ENCODE results near the gene ANKRD33B.

Gene ANKRD33B

DNA sequence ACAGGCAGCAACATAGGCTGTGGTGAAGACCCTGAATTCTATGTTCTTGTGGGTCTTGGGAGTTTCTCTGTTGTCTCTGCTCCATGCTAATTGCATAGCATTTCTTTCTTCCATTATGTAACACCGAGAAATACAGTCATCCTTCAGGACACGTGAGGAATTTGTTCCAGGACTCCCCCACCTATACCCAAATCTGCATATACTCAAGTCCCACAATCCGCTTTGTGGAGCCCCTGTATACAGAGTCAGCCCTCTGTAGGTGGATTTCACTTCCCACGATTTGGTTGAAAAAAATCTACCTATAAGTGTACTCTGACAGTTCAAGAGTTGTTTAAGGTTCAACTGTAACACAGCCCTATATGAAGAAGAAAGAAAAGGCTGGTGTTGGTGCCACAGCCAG is 22.1 kb downstream of the ANKRD33B start:
- H3K9me3 Mint-ChIP-seq (ENCODE audit: low read depth): peaks cover 11% of the 10 kb centered on the region
- H3K36me3 Mint-ChIP-seq: peaks cover 11% of the 10 kb centered on the region
- H3K27ac Mint-ChIP-seq: no peak overlapping the region
- no peak overlapping the region for H3K4me3 Mint-ChIP-seq
- H3K4me1 Mint-ChIP-seq (ENCODE audit: low read depth): peaks cover 16% of the 10 kb centered on the region
- peaks cover 8% of the 10 kb centered on the region for H3K27me3 Mint-ChIP-seq

DNA sequence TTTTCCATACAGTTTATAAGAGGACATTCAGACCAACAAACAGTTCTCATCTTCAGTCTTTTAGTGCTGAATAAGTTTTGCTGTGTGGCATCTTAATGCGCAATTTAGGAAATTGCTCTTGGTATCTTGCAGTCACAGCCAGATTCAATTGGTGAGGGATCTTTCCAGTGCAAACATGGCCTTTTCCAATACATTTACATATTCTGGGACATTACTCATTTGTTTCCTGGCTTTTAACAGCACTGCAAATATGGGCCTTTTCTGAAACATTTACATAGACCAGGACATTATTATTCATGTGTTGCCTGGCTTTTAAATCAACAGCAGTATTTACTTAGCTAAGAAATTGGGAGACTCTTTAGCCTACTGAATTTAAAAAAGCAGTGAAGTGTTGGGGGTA is 22.7 kb downstream of the ANKRD33B start:
- peaks cover 11% of the 10 kb centered on the region for H3K36me3 Mint-ChIP-seq
- peaks cover 11% of the 10 kb centered on the region for H3K9me3 Mint-ChIP-seq (ENCODE audit: low read depth)
- H3K27ac Mint-ChIP-seq: no peak overlapping the region
- H3K27me3 Mint-ChIP-seq: peaks cover 8% of the 10 kb centered on the region
- peaks cover 12% of the 10 kb centered on the region for H3K4me1 Mint-ChIP-seq (ENCODE audit: low read depth)
- no peak overlapping the region for H3K4me3 Mint-ChIP-seq

DNA sequence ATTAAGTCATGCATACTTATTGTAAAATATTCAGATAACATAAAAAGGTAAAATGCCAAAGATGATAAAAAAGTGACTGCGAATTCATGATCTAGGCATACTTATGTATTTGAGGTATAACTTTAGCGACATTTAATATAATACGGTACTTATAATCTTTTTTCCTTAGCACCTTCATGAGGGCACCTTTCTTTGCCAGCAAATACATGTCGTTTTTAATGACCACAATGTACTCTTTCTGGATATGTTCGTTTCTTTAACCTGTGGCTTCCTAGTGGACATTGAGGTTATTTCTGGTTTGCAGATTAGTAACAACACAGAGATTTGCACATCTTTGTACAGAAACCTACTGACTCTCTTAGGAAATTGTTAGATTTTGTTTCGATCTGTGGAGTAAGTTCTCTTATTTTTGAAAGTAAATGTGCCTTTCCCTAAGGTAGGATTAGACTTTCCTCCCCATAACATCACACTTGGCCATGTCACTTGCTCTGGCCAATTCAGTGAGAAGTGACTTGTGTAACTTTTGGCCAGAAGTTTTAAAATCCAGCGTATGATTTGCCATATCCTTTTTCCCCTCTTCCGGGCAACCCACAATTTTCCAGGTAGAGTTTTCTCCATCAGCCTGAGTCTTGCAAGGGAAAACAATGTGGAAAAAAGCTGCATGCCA is 24.4 kb downstream of the ANKRD33B start:
- H3K4me3 Mint-ChIP-seq: no peak overlapping the region
- no peak overlapping the region for H3K27ac Mint-ChIP-seq
- peaks cover 8% of the 10 kb centered on the region for H3K27me3 Mint-ChIP-seq
- peaks cover 14% of the 10 kb centered on the region for H3K4me1 Mint-ChIP-seq (ENCODE audit: low read depth)
- peaks cover 11% of the 10 kb centered on the region for H3K9me3 Mint-ChIP-seq (ENCODE audit: low read depth)
- H3K36me3 Mint-ChIP-seq: peaks cover 10% of the 10 kb centered on the region

DNA sequence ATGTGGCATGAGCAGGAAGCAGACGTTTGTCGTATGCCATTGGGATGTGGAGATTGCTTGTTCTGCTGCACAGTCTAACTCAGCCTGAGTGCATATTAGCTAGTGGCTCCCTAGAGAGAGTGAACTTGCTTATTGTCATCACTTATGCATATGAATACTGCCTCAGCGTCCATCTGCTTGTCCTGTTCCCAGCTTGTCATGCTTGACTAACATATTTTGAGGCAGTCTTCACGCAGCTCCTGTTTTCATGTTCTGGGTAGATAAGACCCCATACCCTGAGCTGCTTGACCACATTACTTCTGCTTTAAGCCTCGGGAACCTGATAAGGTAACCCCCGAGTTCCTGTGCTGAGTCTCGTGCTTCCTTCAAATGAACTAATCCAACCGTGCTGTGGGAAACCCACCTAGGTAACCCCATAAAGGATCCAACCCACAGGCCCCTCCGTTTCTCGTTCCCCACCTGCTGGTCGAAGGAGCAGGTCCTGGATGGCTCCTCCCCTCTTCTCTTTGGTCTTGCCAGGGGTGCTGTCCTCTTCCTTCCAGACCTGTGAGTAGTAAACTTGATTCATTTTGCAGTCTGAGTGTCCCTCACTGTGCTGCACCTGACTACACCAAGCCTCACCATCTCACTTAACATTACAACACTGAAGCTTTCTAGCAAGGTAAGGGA is 25.0 kb downstream of the ANKRD33B start:
- H3K36me3 Mint-ChIP-seq: peaks cover 7% of the 10 kb centered on the region
- no peak overlapping the region for H3K27ac Mint-ChIP-seq
- peaks cover 10% of the 10 kb centered on the region for H3K4me1 Mint-ChIP-seq (ENCODE audit: low read depth)

DNA sequence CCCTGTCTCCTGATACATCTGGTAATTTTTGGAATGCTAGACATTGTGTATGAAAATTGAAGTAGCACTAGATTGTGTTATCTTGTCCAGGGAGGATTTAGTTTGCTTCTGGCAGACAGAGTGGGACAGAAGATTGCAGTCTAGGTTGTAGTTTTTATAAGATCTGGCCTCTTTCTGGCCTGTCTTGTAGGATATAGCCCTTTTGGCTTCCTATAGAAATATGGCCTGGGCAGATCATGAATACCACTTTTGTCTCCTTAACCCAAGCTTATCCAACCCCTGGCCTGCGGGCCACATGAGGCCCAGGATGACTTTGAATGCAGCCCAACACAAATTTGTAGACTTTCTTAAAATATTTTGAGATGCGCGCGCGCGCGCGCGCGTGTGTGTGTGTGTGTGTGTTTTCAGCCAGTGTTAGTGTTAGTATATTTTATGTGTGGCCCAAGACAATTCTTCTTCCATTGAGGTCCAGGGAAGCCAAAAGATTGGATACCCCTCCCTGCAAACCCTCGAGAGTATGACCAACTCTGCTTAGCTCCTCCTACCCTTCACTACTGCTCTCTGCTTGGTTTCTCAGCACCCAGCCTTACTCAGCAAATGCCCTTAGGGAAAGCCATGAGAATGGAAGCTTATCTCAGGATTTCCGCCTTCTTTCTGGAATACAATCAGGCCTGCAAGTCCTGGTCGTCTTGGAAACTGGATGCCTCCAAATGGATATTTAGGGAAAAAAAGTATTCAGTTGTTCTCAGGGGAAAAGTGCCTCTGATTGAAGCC is 26.5 kb downstream of the ANKRD33B start:
- H3K27ac Mint-ChIP-seq: no peak overlapping the region
- no peak overlapping the region for H3K4me3 Mint-ChIP-seq
- peaks cover 10% of the 10 kb centered on the region for H3K36me3 Mint-ChIP-seq
- peaks cover 12% of the 10 kb centered on the region for H3K4me1 Mint-ChIP-seq (ENCODE audit: low read depth)
- H3K27me3 Mint-ChIP-seq: peaks cover 3% of the 10 kb centered on the region
- H3K9me3 Mint-ChIP-seq (ENCODE audit: low read depth): peaks cover 11% of the 10 kb centered on the region

More for the DNA sequence above, 25.0 kb downstream of the ANKRD33B start:
- Mint-ChIP-seq H3K4me3 (no peak overlapping the region), H3K27me3 (peaks cover 8% of the 10 kb centered on the region), H3K9me3 (ENCODE audit: low read depth) (peaks cover 11% of the 10 kb centered on the region)

DNA sequence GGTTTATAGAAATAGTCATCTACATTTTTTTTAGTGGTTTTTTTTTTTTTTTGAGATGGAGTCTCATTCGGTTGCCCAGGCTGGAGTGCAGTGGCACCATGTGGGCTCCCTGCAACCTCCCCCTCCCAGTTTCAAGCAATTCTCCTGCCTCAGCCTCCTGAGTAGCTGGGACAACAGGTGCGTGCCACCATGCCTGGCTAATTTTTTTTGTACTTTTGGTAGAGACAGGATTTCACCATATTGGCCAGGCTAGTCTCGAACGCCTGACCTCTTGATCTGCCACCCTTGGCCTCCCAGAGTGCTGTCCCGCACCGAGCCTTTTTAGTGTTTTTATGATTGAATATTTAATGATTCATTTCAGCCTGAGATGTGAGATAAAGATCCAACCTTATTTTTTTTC is 27.3 kb downstream of the ANKRD33B start:
- Mint-ChIP-seq H3K36me3 (peaks cover 11% of the 10 kb centered on the region), H3K27me3 (peaks cover 3% of the 10 kb centered on the region), H3K4me3 (no peak overlapping the region), H3K4me1 (ENCODE audit: low read depth) (peaks cover 17% of the 10 kb centered on the region), H3K9me3 (ENCODE audit: low read depth) (peaks cover 12% of the 10 kb centered on the region), H3K27ac (no peak overlapping the region)

DNA sequence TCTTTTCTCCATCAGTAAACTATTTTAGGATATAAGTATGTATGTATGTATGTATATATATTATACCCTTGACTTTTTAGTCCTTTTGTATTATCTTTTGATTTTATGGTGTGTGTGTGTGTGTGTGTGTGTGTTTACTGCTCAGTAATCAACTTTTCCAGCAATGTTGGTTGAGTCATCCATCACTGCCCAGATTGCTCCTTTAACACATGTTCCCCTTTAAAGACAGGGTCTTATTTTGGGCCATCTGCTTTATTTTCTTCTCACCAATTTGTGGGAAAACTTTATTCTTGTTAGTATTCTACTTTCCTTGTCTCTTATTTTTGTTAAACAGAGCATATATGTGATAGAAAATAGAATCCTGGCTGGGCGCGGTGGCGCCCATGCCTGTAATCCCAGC is 28.1 kb downstream of the ANKRD33B start:
- peaks cover 23% of the 10 kb centered on the region for H3K4me1 Mint-ChIP-seq (ENCODE audit: low read depth)
- H3K27ac Mint-ChIP-seq: no peak overlapping the region
- H3K4me3 Mint-ChIP-seq: no peak overlapping the region
- H3K9me3 Mint-ChIP-seq (ENCODE audit: low read depth): peaks cover 15% of the 10 kb centered on the region
- peaks cover 16% of the 10 kb centered on the region for H3K36me3 Mint-ChIP-seq
- H3K27me3 Mint-ChIP-seq: peaks cover 3% of the 10 kb centered on the region

DNA sequence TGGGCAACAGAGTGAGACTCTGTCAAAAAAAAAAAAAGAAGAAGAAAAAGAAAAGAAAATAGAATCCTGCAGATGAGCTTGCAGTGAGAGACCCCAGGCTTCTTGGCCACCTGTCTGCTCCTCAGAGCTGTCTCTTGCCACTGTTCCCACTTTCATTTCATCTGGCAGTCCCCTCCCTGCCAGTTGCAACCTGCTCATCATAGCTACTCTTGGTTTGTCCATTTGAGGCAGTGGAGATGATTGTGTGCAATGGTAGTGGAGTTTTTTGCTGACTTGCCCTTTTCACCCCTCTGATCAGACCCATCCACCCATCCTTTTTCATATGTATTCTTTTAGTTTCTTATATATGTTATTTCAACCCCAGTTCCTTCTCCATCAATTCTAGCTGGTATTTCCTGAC is 28.7 kb downstream of the ANKRD33B start:
- Mint-ChIP-seq H3K27me3 (peaks cover 3% of the 10 kb centered on the region), H3K4me3 (no peak overlapping the region), H3K9me3 (ENCODE audit: low read depth) (peaks cover 15% of the 10 kb centered on the region), H3K4me1 (ENCODE audit: low read depth) (peaks cover 24% of the 10 kb centered on the region), H3K36me3 (peaks cover 20% of the 10 kb centered on the region), H3K27ac (no peak overlapping the region)

DNA sequence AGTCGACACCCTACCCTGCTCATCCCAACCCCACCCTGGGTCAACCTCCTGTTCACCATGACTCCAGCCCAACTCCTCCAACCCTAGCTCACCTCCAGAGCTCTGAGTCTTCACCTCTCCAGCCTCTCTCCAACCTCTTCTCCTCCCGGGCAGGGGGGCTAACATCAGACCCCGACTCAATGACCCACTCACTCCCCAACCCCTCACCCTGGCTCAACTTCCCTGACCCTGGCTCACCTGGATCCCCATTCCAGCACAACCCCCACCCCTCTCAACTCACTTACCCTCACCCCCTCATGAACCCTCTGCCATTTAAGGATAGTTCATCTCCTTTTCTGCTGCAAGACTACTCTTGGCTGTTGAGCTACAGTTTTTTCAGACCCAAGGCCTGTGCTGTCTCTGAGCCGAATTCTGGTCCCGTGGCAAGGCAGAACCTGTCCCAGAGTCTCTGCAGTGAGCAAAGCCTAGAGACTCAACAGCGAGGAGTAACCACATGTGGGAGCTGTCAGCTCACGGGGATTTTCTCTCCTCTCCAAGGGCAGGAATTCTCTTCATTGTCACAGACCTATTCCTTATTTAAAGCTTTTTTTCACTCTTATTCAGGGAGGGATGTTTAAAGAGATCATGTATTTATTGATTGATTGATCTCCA is 29.8 kb downstream of the ANKRD33B start:
- no peak overlapping the region for H3K27ac Mint-ChIP-seq

DNA sequence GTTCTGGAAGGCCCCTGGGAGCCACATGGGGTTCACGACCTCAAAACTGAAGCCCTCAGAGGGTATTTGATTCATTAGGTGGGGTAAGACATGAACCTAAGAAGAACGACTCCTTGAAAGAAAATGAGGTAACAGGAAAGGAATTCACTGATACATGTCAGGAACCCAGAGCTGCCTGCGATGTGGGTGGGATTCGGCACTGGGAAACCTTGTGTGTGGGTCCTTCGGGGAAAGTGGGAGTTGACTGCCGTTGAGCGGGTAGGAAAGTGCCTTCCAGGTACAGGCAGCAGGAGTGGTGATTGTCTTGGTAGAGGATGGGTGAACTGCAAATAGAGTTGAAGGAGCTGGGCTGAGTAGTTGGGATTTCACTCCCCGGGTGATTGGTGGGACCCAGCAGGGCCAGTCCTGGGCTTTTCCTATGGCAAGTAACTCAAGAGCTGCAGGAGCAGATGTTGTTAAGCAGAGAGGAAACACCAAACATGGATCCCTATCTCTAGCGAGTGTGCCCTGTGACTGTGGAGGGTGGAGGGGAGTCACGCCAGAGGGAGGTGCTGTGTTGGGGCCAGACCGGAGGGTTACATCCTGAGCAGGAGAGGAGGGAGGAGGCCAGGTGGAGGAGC is 30.8 kb downstream of the ANKRD33B start:
- Mint-ChIP-seq H3K36me3 (peaks cover 18% of the 10 kb centered on the region), H3K4me3 (no peak overlapping the region), H3K27ac (peak overlapping the region; percentile 22), H3K27me3 (no peaks in the 10 kb centered on the region), H3K9me3 (ENCODE audit: low read depth) (peaks cover 9% of the 10 kb centered on the region), H3K4me1 (ENCODE audit: low read depth) (peaks cover 23% of the 10 kb centered on the region)

More for the DNA sequence above, 29.8 kb downstream of the ANKRD33B start:
- Mint-ChIP-seq H3K27me3 (peaks cover 3% of the 10 kb centered on the region), H3K36me3 (peaks cover 22% of the 10 kb centered on the region), H3K4me1 (ENCODE audit: low read depth) (peaks cover 25% of the 10 kb centered on the region), H3K9me3 (ENCODE audit: low read depth) (peaks cover 15% of the 10 kb centered on the region), H3K4me3 (no peak overlapping the region)

DNA sequence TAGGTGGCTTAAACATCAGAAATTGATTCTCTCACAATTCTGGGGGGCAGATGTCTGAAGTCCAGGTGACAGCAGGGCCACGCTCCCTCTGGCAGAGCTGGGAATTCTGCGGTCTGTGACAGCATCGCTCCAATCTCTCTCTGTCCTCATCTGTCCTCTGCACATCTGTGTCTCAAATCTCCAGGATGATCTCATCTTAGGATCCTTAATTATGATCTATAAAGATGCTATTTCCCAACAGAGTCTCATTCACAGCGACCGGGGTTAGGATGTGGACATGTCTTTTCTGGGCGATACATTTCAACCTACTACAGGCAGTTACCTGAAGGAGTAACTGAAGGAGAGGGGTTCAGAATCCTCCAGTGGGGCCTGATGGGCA is 31.4 kb downstream of the ANKRD33B start:
- no peaks in the 10 kb centered on the region for H3K27me3 Mint-ChIP-seq
- peaks cover 19% of the 10 kb centered on the region for H3K36me3 Mint-ChIP-seq
- peaks cover 27% of the 10 kb centered on the region for H3K4me1 Mint-ChIP-seq (ENCODE audit: low read depth)
- H3K27ac Mint-ChIP-seq: no peak overlapping the region
- H3K4me3 Mint-ChIP-seq: no peak overlapping the region
- peaks cover 12% of the 10 kb centered on the region for H3K9me3 Mint-ChIP-seq (ENCODE audit: low read depth)

DNA sequence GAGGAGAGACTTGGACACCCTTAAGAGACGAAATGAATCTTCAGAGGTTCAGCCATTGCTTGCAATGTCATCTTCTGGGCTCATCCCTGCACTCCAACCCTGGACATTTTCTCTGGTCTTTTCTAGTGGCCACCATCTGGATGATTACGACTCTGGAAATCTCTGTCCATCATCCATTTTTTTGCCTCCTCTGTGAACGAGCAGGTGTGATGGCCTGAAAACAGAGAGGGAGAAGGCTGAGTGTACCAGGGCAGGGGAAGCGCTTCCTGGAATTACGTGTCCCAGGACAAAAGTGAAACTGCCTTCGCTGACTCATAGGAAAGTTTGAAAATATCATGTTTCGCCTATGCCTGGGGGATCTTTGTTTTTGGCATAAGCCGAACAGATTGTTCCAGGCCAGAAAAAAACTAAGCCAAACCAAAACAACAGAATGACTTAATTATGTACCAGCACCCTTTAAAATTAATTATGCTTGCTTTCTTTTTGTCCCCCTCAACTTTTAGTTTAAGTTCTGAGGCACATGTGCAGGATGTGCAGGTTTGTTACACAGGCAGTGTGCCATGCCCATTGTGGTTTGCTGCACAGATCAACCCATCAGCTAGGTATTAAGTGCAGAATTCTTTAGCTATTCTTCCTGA is 31.9 kb downstream of the ANKRD33B start:
- peaks cover 16% of the 10 kb centered on the region for H3K9me3 Mint-ChIP-seq (ENCODE audit: low read depth)
- H3K27me3 Mint-ChIP-seq: no peaks in the 10 kb centered on the region
- H3K27ac Mint-ChIP-seq: peak overlapping the region; percentile 75
- H3K36me3 Mint-ChIP-seq: peaks cover 22% of the 10 kb centered on the region
- peak overlapping the region; percentile 51 for H3K4me3 Mint-ChIP-seq
- H3K4me1 Mint-ChIP-seq (ENCODE audit: low read depth): peaks cover 31% of the 10 kb centered on the region

DNA sequence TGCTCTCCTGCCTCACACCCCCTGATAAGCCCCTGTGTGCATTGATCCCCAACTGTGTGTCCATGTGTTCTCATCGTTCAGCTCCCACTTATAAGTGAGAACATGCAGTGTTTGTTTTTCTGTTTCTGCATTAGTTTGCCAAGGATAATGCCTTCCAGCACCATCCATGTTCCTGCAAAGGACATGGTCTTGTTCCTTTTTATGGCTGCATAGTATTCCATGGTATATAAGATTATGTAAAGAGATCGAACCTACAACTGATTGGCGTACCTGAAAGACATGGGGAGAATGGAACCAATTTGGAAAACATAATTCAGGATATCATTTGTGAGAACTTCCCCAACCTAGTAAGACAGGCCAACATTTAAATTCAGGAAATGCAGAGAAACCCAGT is 32.4 kb downstream of the ANKRD33B start:
- Mint-ChIP-seq H3K4me3 (peak overlapping the region; percentile 51), H3K27ac (peak overlapping the region; percentile 75), H3K27me3 (no peaks in the 10 kb centered on the region), H3K36me3 (peaks cover 22% of the 10 kb centered on the region), H3K4me1 (ENCODE audit: low read depth) (peaks cover 36% of the 10 kb centered on the region), H3K9me3 (ENCODE audit: low read depth) (peaks cover 16% of the 10 kb centered on the region)

DNA sequence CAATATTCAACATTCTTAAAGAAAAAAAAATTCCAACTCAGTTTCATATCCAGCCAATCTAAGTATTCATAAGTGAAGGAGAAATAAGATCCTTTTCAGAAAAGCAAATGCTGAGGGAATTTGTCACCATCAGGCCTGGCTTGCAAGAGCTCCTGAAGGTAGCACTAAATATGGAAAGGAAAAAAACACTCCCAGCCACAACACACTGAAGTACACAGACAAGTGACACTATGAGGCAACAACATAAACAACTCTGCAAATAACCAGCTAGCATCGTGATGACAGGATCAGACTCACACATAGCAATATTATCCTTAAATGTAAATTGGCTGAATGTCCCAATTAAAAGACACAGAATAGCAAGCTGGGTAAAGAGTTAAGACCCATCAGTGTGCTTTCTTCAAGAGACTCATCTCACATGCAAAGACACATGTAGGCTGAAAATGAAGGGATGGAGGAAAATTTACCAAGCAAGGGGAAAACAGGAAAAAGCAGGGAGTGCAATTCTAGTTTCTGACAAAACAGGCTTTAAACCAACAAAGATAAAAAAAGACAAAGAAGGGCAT is 33.1 kb downstream of the ANKRD33B start:
- Mint-ChIP-seq H3K9me3 (ENCODE audit: low read depth) (peaks cover 16% of the 10 kb centered on the region), H3K27me3 (no peaks in the 10 kb centered on the region), H3K27ac (no peak overlapping the region), H3K36me3 (peaks cover 22% of the 10 kb centered on the region), H3K4me1 (ENCODE audit: low read depth) (peaks cover 42% of the 10 kb centered on the region), H3K4me3 (no peak overlapping the region)
